WI38 (cell line): ENCODE results near the gene FAM53C.
"Not testable (repeated sequence)": the region's sequence is repeated elsewhere in the genome, so short reads cannot be mapped to it uniquely, and the experiment has no call there.

Source experiments
- H3K4me3 ChIP-seq: 2 replicates; pipeline ENCODE4 v1.5.1; 2011; ENCODE audit warnings: low read depth, mild to moderate bottlenecking, control low read depth, low read length
- TF ChIP-seq, protein P1 (sequence below): IDR thresholded peaks from 2 replicates; pipeline ENCODE4 v1.5.1; 2012; ENCODE audit warnings: low read depth, mild to moderate bottlenecking, control low read depth, low read length

The FAM53C gene

DNA sequence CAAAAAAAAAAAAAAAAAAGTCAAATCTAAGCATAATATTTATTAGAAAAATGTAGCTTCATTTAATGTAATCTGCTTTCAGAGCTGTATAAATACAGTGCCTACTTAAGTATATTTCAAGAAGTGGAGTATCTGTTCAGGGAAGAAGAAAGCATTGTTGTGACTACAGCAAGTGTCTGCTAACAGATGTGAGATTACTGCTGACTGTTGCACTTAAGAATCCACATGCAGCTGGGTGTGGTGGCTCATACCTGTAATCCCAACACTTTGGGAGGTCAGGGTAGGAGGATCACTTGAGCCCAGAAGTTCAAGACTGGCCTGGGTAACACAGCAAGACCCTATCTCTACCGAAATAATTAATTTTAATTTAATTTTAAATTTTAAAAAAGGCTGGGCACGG lies 33.4 kb downstream of the FAM53C start:
- no peak overlapping the region for H3K4me3 ChIP-seq
- TF ChIP-seq, protein P1, sequence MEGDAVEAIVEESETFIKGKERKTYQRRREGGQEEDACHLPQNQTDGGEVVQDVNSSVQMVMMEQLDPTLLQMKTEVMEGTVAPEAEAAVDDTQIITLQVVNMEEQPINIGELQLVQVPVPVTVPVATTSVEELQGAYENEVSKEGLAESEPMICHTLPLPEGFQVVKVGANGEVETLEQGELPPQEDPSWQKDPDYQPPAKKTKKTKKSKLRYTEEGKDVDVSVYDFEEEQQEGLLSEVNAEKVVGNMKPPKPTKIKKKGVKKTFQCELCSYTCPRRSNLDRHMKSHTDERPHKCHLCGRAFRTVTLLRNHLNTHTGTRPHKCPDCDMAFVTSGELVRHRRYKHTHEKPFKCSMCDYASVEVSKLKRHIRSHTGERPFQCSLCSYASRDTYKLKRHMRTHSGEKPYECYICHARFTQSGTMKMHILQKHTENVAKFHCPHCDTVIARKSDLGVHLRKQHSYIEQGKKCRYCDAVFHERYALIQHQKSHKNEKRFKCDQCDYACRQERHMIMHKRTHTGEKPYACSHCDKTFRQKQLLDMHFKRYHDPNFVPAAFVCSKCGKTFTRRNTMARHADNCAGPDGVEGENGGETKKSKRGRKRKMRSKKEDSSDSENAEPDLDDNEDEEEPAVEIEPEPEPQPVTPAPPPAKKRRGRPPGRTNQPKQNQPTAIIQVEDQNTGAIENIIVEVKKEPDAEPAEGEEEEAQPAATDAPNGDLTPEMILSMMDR, result no peak

DNA sequence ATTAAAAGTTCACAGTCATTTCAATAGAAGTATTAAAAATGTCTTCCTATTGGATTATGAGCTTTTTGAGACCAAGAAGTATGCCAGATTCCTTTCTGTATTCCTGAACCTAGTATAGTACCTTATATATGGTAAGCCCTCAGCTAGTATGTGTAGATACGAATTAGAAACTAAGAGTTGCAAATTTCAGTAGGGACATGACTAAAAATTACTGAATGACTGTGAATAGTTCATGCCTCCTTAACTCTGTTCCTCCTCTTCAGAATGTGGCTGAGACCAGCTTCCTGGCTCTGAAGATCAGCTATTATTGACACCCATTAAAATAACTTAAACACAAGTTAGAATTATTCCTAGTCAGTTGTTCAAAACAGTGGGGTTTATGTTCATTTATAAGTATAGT lies 34.2 kb downstream of the FAM53C start:
- TF ChIP-seq, protein P1, result no peak
- no peak overlapping the region for H3K4me3 ChIP-seq

DNA sequence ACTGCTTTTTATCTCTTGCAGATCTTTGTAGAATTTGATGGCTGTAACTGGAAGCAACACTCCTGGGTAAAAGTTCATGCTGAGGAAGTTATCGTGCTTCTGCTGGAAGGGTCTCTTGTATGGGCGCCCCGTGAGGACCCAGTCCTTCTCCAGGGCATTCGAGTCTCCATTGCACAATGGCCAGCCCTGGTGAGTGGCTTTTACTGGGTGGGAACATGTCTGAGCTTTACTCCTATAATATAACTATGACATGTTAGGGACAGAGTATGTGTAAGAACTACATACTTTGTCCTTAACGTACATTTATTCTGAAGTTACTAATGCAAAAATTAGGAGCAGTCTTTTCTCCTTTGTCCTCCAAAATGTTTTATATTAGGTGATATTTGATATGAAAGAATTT lies 34.6 kb downstream of the FAM53C start:
- H3K4me3 ChIP-seq, result no peak overlapping the region
- TF ChIP-seq, protein P1, result no peak

DNA sequence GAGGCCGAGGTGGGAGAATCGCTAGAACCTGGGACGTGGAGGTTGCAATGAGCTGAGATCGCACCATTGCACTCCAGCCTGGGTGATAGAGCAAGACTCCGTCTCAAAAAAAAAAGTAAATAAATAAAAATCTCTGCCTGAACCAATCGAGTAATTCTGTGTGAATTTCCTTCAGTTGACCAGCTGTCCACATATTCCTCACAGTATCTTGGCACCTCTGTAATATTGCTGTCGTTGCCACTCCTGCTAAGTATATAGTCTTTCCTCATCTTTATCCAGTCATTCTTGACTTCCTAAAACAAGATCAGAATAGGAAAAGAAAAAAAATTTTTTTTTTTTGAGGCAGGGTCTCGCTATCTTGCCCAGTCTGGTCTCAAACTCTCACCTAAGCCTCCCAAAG lies 44.3 kb downstream of the FAM53C start:
- TF ChIP-seq, protein P1, result no peak
- no peak overlapping the region for H3K4me3 ChIP-seq

DNA sequence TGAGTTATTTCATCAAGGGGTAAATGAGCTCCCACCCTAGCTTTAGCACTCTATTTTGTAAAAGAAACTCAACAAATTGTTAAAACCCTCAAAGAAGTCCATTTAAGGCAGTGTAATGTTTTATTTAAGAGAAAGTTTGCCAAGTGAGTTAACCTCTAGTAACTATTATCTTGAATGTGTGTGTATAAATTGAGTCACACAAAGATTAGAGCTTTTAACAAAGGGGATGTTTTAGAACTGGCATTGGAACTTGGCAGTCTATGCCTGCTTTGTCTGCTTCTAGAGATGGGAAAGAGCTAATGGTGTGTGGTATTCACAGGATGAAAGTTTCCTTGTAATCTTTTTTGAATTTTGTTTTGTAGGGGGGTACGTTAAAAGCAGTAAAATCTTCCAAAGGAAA lies 47.6 kb downstream of the FAM53C start:
- H3K4me3 ChIP-seq, result no peak overlapping the region
- TF ChIP-seq, protein P1, result no peak

DNA sequence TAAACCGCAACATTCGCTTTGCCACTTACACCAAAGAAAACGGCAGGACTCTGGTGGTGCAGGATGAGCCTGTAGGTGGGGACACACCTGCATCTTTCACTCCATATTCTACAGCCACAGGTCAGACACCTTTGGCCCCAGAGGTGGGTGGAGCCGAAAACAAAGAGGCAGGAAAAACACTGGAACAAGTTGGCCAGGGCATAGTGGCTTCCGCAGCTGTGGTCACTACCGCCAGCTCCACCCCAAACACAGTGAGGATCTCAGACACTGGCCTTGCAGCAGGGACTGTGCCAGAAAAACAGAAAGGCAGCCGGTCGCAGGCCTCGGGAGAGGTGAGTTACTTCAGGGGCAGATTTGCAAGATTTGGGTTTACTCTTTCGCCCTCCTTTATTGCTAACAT lies 48.2 kb downstream of the FAM53C start:
- no peak overlapping the region for H3K4me3 ChIP-seq
- TF ChIP-seq, protein P1, result no peak

DNA sequence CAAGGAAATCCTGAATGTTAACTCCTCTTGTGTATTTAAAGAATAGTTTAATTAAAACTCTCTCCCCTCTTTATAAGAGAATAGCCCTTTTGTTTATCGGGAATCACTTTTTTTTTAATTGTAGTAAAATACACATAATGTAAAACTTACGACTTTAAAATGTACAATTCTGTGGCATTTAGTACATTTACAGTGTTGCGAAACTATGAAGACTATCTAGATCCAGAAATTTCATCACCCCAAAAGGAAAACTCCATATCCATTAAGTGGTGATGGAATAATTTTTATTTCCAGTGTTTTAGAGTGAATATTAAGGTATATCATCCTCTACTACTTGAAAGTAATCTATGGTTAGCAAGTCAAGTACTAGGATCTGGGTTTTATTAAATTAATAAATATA lies 51.3 kb downstream of the FAM53C start:
- H3K4me3 ChIP-seq, result no peak overlapping the region
- TF ChIP-seq, protein P1, result no peak

DNA sequence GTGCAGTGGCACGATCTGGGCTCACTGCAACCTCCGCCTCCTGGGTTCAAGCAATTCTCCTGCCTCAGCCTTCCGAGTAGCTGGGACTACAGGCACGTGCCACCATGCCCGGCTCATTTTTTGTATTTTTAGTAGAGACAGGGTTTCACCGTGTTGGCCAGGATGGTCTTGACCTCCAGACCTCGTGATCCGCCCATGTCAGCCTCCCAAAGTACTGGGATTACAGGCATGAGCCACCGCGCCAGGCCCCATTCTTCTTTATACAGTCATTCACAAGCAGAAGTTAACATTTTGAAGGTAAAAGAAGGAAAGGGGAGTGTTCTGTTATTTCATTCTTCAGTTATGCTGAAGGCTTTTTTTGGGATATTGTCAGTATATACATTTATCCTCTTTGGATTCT lies 51.8 kb downstream of the FAM53C start:
- H3K4me3 ChIP-seq, result not testable (repeated sequence)
